RWPE2 (cell line): ENCODE results near the gene ZP1.

Experiments used
- ATAC-seq: fragments of 200-7000 bp; cut with Tn5 transposase; 3 replicates; pipeline ENCODE4 v1.9.1; 2021; ENCODE audit warnings: low read depth
- DNase-seq: peaks from one replicate; pipeline ENCODE4 v3.0.0-alpha.2; 2020; ENCODE audit warnings: low spot score
- H3K27ac ChIP-seq: fragments of 450-650 bp; 2 replicates; pipeline ENCODE4 v1.5.1; 2017; ENCODE audit warnings: mild to moderate bottlenecking; ENCODE audit not compliant: poor library complexity, severe bottlenecking
- H3K27me3 ChIP-seq: fragments of 250-450 bp; sonication (Bioruptor Pico); 2 replicates; pipeline ENCODE4 v1.5.1; 2021; ENCODE audit warnings: mild to moderate bottlenecking, moderate library complexity; ENCODE audit not compliant: insufficient read depth, poor library complexity, severe bottlenecking
- H3K36me3 ChIP-seq: fragments of 250-450 bp; sonication (Bioruptor Pico); 2 replicates; pipeline ENCODE4 v1.5.1; 2020; ENCODE audit warnings: low read depth, mild to moderate bottlenecking, moderate library complexity
- H3K4me1 ChIP-seq: fragments of 250-450 bp; sonication (Bioruptor Pico); 2 replicates; pipeline ENCODE4 v1.5.1; 2021; ENCODE audit warnings: mild to moderate bottlenecking, moderate library complexity; ENCODE audit not compliant: insufficient read depth, poor library complexity, severe bottlenecking
- H3K4me3 ChIP-seq: fragments of 250-450 bp; sonication (Bioruptor Pico); 2 replicates; pipeline ENCODE4 v1.5.1; 2021; ENCODE audit warnings: mild to moderate bottlenecking, moderate library complexity; ENCODE audit not compliant: severe bottlenecking
- H3K9me3 ChIP-seq: fragments of 250-450 bp; sonication (Bioruptor Pico); 2 replicates; pipeline ENCODE4 v1.5.1; 2021; ENCODE audit warnings: mild to moderate bottlenecking, moderate library complexity; ENCODE audit not compliant: severe bottlenecking
- CTCF ChIP-seq: fragments of 450-650 bp; IDR thresholded peaks from one replicate; pipeline ENCODE4 v1.5.1; 2017; ENCODE audit warnings: mild to moderate bottlenecking, moderate library complexity; ENCODE audit not compliant: poor library complexity, severe bottlenecking

The ZP1 gene

GRCh38 chr11:60919320-60919719 lies 52.0 kb downstream of the ZP1 start:
- TF ChIP-seq CTCF, result no peak
- Histone ChIP-seq H3K4me1 (peaks cover 24% of the 10 kb centered on the region), H3K27me3 (no peaks in the 10 kb centered on the region), H3K36me3 (peaks cover 28% of the 10 kb centered on the region), H3K4me3 (no peak overlapping the region), H3K27ac (no peak overlapping the region), H3K9me3 (no peaks in the 10 kb centered on the region)
- DNase-seq, result no peak
- no peak for ATAC-seq

GRCh38 chr11:60919956-60920355 lies 52.6 kb downstream of the ZP1 start:
- H3K9me3 ChIP-seq, result no peaks in the 10 kb centered on the region
- peaks cover 28% of the 10 kb centered on the region for H3K36me3 ChIP-seq
- no peak overlapping the region for H3K27ac ChIP-seq
- no peak overlapping the region for H3K4me3 ChIP-seq
- TF ChIP-seq CTCF, result no peak
- H3K4me1 ChIP-seq, result peaks cover 24% of the 10 kb centered on the region
- DNase-seq, result no peak
- ATAC-seq, result no peak
- no peaks in the 10 kb centered on the region for H3K27me3 ChIP-seq

GRCh38 chr11:60921259-60921658 lies 53.9 kb downstream of the ZP1 start:
- Histone ChIP-seq H3K4me1 (peaks cover 17% of the 10 kb centered on the region), H3K9me3 (no peaks in the 10 kb centered on the region), H3K27ac (no peak overlapping the region), H3K4me3 (no peak overlapping the region), H3K27me3 (no peaks in the 10 kb centered on the region), H3K36me3 (peaks cover 26% of the 10 kb centered on the region)
- DNase-seq, result no peak
- ATAC-seq, result no peak
- no peak for TF ChIP-seq CTCF

- peaks cover 24% of the 10 kb centered on the region for H3K36me3 ChIP-seq
Observed at GRCh38 chr11:60921777-60922335, 54.5 kb downstream of the ZP1 start.

More at GRCh38 chr11:60921777-60922335, 54.5 kb downstream of the ZP1 start:
- Histone ChIP-seq H3K4me1 (peaks cover 14% of the 10 kb centered on the region), H3K4me3 (no peak overlapping the region), H3K27ac (no peak overlapping the region), H3K9me3 (no peaks in the 10 kb centered on the region), H3K27me3 (no peaks in the 10 kb centered on the region)
- no peak for TF ChIP-seq CTCF
- ATAC-seq (no peak), DNase-seq (no peak)
